HG03442 (cell line): ENCODE data around the gene THNSL1.
"Not testable (repeated sequence)": the region's sequence is repeated elsewhere in the genome, so short reads cannot be mapped to it uniquely, and the experiment has no call there.

Experiments
- ATAC-seq: cut with Tn5 transposase; IDR thresholded peaks from one replicate; pipeline ENCODE4 v1.9.1; 2021; ENCODE audit warnings: mild to moderate bottlenecking, moderate library complexity; ENCODE audit not compliant: unreplicated experiment

The THNSL1 gene, protein sequence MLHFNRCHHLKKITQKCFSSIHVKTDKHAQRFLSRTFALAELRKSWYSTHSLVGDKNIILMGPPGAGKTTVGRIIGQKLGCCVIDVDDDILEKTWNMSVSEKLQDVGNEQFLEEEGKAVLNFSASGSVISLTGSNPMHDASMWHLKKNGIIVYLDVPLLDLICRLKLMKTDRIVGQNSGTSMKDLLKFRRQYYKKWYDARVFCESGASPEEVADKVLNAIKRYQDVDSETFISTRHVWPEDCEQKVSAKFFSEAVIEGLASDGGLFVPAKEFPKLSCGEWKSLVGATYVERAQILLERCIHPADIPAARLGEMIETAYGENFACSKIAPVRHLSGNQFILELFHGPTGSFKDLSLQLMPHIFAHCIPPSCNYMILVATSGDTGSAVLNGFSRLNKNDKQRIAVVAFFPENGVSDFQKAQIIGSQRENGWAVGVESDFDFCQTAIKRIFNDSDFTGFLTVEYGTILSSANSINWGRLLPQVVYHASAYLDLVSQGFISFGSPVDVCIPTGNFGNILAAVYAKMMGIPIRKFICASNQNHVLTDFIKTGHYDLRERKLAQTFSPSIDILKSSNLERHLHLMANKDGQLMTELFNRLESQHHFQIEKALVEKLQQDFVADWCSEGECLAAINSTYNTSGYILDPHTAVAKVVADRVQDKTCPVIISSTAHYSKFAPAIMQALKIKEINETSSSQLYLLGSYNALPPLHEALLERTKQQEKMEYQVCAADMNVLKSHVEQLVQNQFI

DNA sequence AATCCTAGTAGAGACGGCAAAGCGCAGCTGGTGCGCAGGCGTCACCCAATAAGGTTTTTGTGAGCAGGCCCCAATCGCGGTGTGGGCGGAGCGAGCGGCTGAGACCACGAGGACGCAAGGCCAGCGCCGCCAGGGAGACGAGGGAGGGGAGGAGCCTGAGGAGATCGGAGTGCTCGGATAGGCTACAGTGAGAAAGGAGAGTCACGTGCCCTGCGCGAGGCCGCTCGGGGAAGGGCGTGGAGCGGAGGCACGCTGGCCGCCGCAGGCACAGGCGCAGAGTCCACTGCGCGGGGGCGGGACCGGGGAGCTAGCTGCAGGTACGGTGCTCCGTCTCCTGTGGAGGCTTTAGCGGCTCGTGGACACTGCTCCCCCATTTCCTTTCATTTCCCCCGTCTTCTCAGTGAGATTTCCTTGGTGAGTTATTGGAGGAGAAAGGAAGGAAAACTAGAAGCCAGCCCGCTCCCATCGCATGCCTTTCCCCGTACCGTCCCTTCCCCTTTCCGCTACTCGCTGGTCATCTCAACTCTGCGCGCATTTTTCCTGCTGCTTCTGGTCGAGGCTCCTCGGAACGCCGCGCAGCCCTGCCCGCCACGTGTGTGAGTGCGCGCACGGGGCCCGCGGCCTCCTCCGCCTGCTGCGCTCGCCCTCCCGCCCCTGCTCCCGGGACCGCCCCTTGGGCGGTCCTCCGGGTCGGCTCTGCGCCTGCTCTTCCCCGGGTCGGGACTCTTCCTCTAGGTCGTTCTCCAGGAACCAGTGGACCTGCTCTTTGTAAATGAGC is at the start of gene THNSL1:
Gene THNSL1 (plus strand): TSS at position 237 of the 778 bp plus-strand sequence. CDS start 6,612 bp downstream, outside the sequence.
- peak; percentile 98 for ATAC-seq

DNA sequence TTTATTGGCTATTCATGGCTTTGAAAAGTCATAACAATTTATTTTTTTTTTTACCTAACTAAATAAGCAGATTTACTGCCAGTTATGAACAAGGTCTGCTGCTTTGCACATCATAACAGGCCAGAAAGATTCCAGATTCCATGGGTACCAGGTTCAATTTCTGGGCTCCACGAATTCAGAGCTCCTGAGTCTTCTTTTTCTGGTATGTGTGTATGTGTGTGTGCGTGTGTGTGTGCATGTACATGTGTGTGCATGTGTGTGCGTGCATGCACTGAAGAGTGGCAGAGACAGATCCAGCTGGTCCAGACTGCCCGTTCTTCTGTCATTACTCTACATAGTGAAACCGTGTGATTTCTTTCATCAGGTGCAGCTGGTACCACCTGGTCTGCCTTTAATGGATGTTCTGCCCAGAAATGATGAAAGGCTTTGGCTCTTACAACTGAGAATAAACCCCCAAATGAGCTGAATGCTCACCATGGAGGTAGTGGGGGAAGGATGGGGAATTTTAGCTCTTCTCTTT is 49.4 kb upstream of the THNSL1 start:
- ATAC-seq = no peak

DNA sequence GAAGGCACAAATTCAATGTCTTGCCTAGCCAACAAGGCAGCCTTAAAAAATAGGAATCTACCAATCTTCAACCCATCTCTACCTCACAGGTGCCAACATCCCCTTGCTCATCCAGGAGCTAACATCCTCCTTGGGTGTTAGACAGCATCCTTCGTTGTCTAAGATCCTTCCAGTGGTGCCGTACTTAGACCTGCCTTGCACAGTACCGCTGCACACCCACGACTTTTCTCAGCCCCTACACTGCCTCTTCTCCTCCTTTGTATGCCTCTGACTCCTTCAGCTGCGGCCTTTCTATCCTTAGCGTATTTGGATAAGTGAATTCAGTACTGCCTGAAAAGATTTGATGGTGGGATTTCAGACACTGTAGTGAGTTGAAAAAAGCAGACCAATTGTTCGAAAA is 48.1 kb upstream of the THNSL1 start:
- ATAC-seq = no peak

DNA sequence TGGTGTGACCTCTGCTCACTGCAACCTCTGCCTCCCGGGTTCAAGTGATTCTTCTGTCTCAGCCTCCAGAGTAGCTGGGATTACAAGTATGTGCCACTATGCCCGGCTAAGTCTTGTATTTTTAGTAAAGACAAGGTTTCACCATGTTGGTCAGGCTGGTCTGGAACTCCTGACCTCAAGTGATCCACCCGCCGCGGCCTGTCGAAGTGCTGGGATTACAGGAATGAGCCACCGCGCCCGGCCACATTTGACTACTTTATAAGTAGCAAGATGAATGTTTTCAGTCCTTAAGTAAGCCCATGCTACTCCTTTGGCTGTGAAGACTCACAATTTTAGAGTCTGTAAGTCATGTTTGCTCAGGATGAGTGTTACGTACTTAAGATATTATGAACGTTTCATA is 47.5 kb upstream of the THNSL1 start:
- not testable (repeated sequence) for ATAC-seq

DNA sequence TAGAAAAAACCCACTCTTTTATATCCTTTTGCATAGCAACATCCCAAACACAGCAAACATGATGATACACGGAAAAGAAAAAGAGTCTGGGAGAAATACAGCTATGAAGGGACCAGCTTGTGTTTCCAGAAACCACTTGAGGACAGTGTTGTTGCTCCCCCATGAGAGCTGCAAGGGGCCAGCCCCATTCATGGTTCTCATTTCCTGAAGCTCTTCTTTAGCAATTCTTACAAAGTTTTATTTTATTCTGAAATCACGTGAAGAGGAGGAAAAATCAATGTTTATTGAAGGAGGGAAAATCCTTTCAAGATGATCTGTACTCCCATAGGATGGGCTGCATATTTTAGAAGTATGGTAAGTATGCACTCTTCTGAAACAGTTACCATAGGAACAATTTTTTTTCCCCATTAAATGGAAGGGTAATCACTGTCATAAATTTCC is 46.6 kb upstream of the THNSL1 start:
- ATAC-seq = no peak

DNA sequence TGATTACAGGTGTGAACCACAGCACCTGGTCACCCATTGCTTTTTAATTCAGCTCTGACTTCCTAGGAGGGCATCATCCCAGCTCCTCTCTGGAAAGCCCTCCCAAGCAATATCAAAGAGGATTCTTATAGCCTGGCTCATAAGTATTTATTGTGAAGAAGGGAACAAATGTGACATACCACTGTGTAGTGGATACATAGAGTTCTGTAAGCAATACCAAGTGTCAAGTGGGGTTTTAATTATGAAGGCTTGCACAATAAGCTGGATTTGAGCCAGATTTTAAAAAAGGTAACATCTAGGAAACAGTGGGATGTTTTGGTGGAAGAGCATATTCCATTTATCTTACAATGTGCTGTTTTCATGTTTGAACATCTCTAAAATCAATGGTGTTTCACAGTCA is 45.0 kb upstream of the THNSL1 start:
- no peak for ATAC-seq

DNA sequence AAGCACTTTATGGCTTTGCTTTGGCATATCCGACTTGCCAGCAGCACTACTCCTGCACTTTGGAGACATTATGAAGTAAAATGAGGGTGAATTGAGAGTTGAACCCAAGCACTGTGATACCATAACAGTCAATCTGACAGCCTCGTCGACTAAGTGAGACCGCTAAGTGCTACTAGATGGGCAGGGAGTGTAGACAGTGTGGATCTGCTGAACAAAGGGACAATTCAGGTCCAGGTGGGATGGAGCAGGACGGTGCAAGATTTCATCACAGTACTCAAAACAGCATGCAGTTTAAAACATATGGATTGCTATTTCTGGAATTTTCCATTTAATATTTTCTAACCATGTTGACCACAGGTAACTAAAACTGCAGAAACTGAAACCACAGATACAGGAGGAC is 43.2 kb upstream of the THNSL1 start:
- no peak for ATAC-seq

DNA sequence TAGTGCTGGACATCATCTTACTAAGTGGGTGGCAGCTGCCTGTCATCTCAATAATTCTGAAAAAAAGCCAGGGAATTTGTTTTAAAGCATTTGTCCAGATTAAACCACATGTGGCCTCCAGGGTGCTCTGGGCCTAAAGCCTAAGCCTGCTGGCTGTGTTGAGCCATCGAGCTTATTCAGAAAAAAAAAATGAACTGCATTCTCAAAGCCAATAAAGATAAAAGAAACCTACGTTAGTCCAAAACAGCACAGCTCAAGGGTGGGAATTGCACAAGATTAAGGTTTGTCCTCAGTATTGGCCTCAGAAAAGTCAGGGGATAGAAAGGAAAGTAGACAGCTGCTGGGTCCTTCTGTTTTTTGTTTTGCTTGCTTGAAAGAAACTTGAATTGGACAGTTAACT is 41.4 kb upstream of the THNSL1 start:
- ATAC-seq = no peak

DNA sequence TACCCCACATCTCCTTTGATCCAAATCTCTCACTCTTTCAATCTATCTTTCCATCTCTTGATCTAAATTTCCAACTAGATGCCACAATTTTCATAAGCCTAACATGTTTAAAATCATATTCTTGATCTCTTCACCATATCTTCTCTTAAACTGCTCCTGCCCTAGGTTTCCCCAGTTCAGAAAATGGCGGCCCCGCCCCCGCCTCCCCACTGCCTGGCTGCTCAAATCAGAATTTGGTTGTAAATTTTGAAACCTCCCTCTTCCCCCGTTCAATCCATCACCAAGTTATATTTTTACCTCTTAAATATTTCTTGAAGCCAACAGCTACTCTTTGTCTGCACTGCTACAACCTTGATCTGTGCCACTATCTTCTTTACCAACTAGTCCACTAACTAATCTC is 36.7 kb upstream of the THNSL1 start:
- ATAC-seq = no peak

DNA sequence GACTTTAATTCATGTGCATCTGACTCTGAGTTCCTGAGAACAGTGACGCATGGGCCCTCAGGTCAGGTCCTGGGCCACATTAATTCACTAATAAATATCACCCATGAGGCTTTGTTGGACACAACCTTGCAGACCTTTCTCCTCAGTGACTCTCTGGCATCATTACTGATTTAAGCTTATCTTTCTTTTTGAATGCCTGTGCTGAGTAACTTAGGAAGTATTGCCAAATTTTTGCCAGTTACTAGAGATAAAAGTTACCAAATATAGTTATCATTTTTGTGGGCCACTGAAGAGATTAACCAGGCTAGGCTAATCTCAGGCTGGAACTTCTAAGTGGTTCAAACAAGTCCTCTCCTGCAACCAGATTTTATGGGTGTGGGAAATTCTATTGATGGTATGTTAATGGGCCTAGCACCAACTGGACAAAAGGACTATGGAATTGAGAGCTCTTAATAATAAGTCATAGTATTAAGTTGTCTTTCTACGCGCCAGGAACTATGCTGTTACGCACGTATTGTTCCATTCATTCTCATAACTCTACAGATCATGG is 35.2 kb upstream of the THNSL1 start:
- ATAC-seq = no peak

DNA sequence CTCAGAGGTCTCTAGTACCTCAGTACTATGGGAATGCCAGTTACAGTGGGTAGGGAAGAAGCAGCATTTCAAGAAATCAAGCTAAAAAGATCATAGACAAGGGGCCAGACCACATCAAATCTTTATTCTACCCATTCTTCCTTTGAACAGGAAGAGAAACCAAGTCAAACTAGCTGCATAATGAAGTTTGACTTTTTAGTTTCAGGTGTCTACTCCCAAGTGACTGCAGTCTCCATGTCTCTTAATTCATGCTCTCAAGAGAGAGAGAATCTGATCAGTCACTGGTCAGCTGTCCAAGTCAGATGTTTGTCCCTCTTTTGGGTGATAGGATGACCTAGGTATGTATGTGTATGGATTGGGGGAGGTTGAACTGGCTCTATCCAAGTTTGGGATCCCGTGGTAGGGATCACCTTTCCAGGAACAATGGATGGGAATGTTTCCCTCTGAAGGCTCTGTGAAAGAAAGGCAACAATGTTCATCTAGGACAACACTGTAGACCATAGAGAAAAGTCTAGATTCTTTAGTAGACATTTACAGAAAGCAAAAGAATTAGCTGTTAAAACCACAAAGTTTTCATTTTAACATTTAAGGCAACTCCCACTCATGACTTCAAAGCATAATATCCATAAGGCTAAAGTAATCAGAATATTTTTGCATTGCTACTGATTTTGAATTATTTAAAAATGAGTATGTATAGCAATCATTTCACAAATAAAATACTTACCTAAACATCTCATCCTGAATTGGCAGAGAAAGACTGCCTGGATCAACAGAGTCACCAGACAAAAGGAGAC is 33.9 kb upstream of the THNSL1 start:
- ATAC-seq = peak; percentile 71

DNA sequence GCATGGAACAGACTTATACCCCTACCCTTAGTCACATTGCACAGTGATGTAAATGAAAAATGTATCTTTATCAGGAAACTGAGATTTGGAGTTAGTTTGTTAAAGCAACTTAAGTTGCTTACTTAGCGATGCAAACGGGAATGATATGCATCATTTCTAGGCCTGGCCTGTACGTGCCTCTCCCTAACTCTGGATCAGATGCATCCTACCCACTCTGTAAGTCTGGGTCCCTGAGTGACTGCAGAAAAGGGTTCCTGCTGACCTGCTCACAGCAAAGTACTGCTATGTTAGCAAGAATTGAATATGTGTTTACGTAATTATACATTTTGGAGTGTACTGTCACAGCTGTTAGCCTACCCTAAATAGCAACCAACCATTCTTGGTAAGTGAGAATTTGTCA is 33.3 kb upstream of the THNSL1 start:
- ATAC-seq = no peak

DNA sequence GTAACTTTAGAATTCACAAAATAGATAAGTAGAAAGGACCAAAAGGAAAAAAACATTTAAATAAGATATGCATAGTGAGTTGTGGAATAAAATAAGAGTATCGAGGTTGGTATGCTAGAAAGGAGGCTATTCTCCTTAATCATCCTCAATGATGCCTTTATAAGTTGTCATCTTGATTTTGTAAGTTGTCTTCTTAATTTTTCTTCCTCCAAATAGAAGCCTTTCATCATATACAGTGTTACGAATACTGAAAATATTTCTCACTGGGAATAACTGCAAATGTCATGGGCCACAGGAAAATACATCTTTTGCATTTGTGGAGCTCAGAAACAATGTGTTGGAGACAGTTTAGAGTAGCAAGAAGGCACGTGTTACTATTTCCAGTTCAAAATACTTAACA is 32.5 kb upstream of the THNSL1 start:
- ATAC-seq = no peak

DNA sequence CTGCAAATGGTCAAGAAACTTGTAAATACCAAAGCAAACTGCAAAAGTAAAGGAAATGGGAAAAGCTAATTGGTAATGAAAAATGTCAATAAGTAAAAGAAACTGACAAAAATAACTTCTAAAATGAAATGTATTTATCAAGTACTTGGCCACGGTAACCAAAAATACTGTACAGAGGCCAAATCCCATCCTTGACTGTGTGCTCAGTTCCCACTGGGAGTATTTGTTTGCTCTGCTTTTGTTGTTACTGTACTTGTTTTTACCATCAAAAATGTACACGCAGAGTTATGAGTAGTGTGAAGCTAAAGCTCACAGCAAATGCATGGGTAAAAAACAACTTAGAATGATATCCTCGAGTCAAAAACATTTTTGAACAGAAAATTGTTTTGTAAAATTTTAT is 31.5 kb upstream of the THNSL1 start:
- no peak for ATAC-seq

DNA sequence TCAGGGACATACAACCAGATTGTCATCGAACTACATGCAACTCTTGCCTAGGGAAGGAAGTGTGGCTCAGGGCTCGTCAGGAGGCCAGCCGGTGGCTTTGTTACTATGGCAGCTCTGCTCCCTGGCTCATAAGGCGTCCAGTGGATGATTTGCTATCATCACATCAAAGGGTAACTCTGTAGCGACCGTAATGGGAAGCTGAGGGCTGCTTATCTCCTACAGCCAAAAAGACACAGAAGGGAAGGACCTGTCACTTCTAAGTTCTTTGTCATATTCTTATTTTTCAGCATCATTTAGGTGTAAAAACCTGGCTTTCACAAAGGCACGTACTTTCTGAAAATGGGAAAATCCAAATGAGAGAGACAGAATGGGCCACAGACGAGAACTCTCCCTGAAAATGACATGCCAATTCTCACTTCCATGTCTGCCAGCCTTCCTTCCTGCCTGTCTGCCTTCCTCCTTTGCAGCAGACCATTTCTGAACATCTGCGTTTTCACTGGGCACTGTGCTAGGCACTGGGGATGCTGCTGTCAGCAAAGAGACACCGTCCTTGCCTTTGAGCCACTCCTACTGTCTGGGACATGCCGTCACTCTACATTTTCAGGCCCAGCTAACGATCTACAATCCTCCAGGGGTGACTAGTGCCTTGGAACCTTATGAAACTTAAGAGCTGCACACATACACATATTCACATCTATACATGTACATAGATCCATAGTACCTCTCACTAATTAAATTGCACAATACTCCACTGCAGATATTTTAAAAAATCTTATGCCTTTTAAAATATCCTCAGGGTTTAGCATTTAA is 27.4 kb upstream of the THNSL1 start:
- ATAC-seq = no peak

DNA sequence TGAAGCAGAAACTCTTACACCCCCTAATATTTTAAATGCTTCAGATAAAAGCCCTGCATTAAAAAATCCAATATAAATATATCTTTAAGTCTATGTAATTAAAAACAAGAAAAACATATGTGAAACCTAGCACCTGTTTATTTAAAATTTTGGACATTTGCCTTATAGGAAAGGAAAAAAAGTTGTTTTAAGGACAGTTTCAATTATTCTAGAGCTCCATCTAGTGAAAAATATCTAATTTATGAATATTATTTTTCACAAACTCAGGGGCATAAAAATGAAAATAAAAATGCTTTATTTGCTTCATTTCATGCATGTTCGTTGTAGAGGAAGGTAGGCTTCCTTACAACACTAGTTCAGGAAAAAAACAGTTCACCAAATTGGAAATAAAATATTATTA is 26.5 kb upstream of the THNSL1 start:
- ATAC-seq = no peak

DNA sequence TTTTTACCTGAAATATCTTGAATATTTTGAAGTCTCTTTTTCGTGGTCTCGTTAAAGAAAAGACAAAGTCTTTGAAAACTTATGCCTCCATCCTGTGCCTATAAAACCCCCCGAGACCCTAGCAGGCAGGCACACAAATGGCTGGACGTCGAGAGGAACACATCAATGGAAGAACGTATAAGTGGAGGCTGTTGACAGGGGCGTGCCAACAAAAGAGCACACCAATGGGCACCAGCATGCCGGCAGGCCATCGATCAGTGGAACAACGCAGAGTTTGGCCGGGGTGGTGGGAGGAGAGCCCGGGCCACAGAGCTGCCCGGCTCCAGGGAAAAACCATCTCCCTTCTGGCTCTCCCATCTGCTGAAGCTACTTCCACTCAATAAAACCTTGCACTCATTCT is 25.1 kb upstream of the THNSL1 start:
- no peak for ATAC-seq

DNA sequence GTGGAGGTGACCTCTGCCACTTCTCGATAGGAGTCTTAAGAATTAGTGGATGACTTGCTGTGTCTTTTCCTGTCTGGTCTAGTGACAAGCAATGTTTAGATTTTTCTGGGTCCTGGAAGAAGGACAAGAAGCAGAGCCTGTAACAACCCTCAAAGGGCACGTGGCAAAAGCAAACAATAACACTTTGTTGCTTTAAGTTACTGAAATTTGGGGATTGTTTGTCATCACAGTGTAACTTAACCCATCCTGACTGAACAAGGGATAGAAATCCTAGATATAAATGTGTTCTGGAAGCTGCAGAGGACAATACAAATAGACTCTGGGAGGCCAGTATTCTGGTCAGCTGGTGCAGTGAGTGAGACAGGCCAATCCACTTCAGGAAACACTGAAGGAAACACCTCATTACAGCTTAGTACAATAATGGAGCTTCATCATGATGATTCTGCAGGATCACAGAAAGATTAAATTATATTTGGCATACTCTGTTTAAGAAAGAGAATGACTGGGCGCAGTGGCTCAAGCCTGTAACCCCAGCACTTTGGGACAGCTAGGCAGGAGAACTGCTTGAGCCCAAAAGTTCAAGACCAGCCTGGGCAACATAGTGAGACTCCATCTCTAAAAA is 23.8 kb upstream of the THNSL1 start:
- ATAC-seq = no peak
